IPS DF 4.7 (cell line): ENCODE measurements around the gene ULBP2.
"Not testable (repeated sequence)": the region's sequence is repeated elsewhere in the genome, so short reads cannot be mapped to it uniquely, and the experiment has no call there.

ENCODE experiments used
- DNase-seq: peaks from one replicate; pipeline ENCODE4 v3.0.0-alpha.2; 2013; ENCODE audit warnings: low spot score; ENCODE audit errors: extremely low read depth

Gene ULBP2

GRCh38 chr6:149908480-149908879 lies 33.3 kb upstream of the ULBP2 start:
- not testable (repeated sequence) for DNase-seq

GRCh38 chr6:149909701-149910470 lies 31.9 kb upstream of the ULBP2 start:
- no peak for DNase-seq

- DNase-seq: no peak
Measured at GRCh38 chr6:149910721-149911151, 31.1 kb upstream of the ULBP2 start.

- DNase-seq: not testable (repeated sequence)
Measured at GRCh38 chr6:149912680-149913079, 29.1 kb upstream of the ULBP2 start.

GRCh38 chr6:149913085-149913484 lies 28.7 kb upstream of the ULBP2 start:
- DNase-seq: no peak

- DNase-seq: no peak
Measured at GRCh38 chr6:149913540-149914240, 28.1 kb upstream of the ULBP2 start.

- DNase-seq: no peak
Measured at GRCh38 chr6:149915970-149916865, 25.6 kb upstream of the ULBP2 start.

GRCh38 chr6:149917679-149918078 lies 24.1 kb upstream of the ULBP2 start:
- no peak for DNase-seq

GRCh38 chr6:149918151-149918905 lies 23.5 kb upstream of the ULBP2 start:
- DNase-seq: no peak

- DNase-seq: not testable (repeated sequence)
Measured at GRCh38 chr6:149919126-149919833, 22.5 kb upstream of the ULBP2 start.

GRCh38 chr6:149919834-149920225 lies 22.0 kb upstream of the ULBP2 start:
- no peak for DNase-seq

GRCh38 chr6:149921361-149921760 lies 20.5 kb upstream of the ULBP2 start:
- DNase-seq: no peak

GRCh38 chr6:149922091-149922490 lies 19.7 kb upstream of the ULBP2 start:
- DNase-seq: not testable (repeated sequence)

- peak; percentile 87 for DNase-seq
Measured at GRCh38 chr6:149922642-149923326, 19.0 kb upstream of the ULBP2 start, which contains the start of gene RAET1G. RAET1G (minus strand) TSS chr6:149923121; CDS start chr6:149923010, 111 bp downstream.

GRCh38 chr6:149923327-149923986 lies 18.4 kb upstream of the ULBP2 start:
- DNase-seq: no peak

GRCh38 chr6:149924206-149924932 lies 17.4 kb upstream of the ULBP2 start:
- DNase-seq: no peak

GRCh38 chr6:149924933-149925252 lies 16.9 kb upstream of the ULBP2 start:
- DNase-seq: no peak

- no peak for DNase-seq
Measured at GRCh38 chr6:149925253-149925973, 16.4 kb upstream of the ULBP2 start.
